Endothelial cell of umbilical vein (primary cell): ENCODE results near the gene LRRC37A3. TPM values are rescaled to one million over a fixed set of nuclear protein-coding genes. Genes with fewer than 3 reads are reported as not detected.
"Not testable (repeated sequence)": the region's sequence is repeated elsewhere in the genome, so short reads cannot be mapped to it uniquely, and the experiment has no call there.

Experiments used
- BruUV-seq: library from RNA; stranded (reverse); fragments of 400-500 nt; replicated peaks from 2 replicates; lab custom pipeline; 2021; lab: Mats Ljungman, UMichigan
- CTCF ChIA-PET: fragments of 300-600, 350-600 bp; sonication (Branson Sonifier 250); formaldehyde crosslinking; loops from one replicate; lab custom pipeline; 2021; ENCODE audit warnings: antibody characterized with exemption, inconsistent platforms; lab: Charles Lee
- POLR2A ChIA-PET: fragments of 300-600, 350-600 bp; sonication (Branson Sonifier 250); formaldehyde crosslinking; loops from one replicate; lab custom pipeline; 2021; ENCODE audit warnings: antibody characterized with exemption, inconsistent platforms; lab: Charles Lee
- DNase-seq: peaks from one replicate; pipeline ENCODE4 v3.0.0-alpha.2; 2011; ENCODE audit warnings: low read depth, low spot score
- FAIRE-seq: peaks from 2 replicates; lab custom pipeline; 2011; peaks lifted over from hg19 to GRCh38; lab: Jason Lieb, UNC
- H2AFZ ChIP-seq: 2 replicates; pipeline ENCODE4 v1.6.0; 2012; ENCODE audit warnings: low read depth, low read length, control low read depth, inconsistent platforms
- H3K27ac ChIP-seq: 2 replicates; pipeline ENCODE4 v1.5.1; 2011; ENCODE audit warnings: low read depth, mild to moderate bottlenecking, control low read depth, low read length, moderate library complexity; ENCODE audit not compliant: insufficient read depth
- H3K27me3 ChIP-seq, 2 experiments: 2 replicates each; pipeline versions ENCODE4 v1.6.0 to v1.6.1; 2011; ENCODE audit warnings: low read length in 2 of 2, mixed read lengths in 1 of 2; ENCODE audit not compliant: control insufficient read depth in 2 of 2, insufficient read depth in 2 of 2
- H3K36me3 ChIP-seq, 2 experiments: 2 replicates in 1 of 2; 3 replicates in 1 of 2; pipeline ENCODE4 v1.5.1; 2011; ENCODE audit warnings: low read length in 2 of 2, mild to moderate bottlenecking in 1 of 2, moderate library complexity in 1 of 2; ENCODE audit not compliant: control insufficient read depth in 2 of 2, insufficient read depth in 2 of 2; ENCODE audit errors: extremely low read depth in 1 of 2
- H3K4me1 ChIP-seq: 3 replicates; pipeline ENCODE4 v1.5.1; 2011; ENCODE audit warnings: mild to moderate bottlenecking, low read length; ENCODE audit not compliant: control insufficient read depth, insufficient read depth; ENCODE audit errors: extremely low read depth
- H3K4me2 ChIP-seq: 2 replicates; pipeline ENCODE4 v1.6.1; 2011; ENCODE audit warnings: low read length, control low read depth, mixed read lengths; ENCODE audit not compliant: insufficient read depth
- H3K4me3 ChIP-seq, 3 experiments: fragments of 200-600 bp in 1 of 3; sonication (generic), shearing (Covaris generic) in 1 of 3; replicated peaks in 1 of 3; 2 replicates each; pipeline ENCODE4 v1.5.1; 2011 to 2016; ENCODE audit warnings: control low read depth in 3 of 3, low read length in 3 of 3, mild to moderate bottlenecking in 2 of 3, inconsistent platforms in 1 of 3, low read depth in 1 of 3, moderate library complexity in 1 of 3; ENCODE audit not compliant: insufficient read depth in 1 of 3
- H3K79me2 ChIP-seq: 2 replicates; pipeline ENCODE4 v1.6.0; 2012; ENCODE audit warnings: low read length, inconsistent platforms; ENCODE audit not compliant: control insufficient read depth, insufficient read depth
- H3K9ac ChIP-seq: replicated peaks from 2 replicates; pipeline ENCODE3; 2011; ENCODE audit warnings: low read length, control low read depth; ENCODE audit not compliant: insufficient read depth; ENCODE audit errors: extremely low read depth
- H3K9me1 ChIP-seq: replicated peaks from 3 replicates; pipeline ENCODE4 v1.6.0; 2011; ENCODE audit warnings: mild to moderate bottlenecking, low read length; ENCODE audit not compliant: control insufficient read depth, insufficient read depth; ENCODE audit errors: extremely low read depth
- H3K9me3 ChIP-seq: replicated peaks from 2 replicates; pipeline ENCODE4 v1.5.1; 2012; ENCODE audit warnings: low read length, inconsistent platforms; ENCODE audit not compliant: control insufficient read depth, insufficient read depth
- H4K20me1 ChIP-seq: replicated peaks from 2 replicates; pipeline ENCODE3; 2011; ENCODE audit warnings: mild to moderate bottlenecking, low read length; ENCODE audit not compliant: control insufficient read depth, insufficient read depth; ENCODE audit errors: extremely low read depth
- dilution Hi-C: fragments of 300-500 bp; cut with MboI; formaldehyde crosslinking; loops from one replicate; pipeline ENCODE4 v1.15.0; 2019; ENCODE audit warnings: low sequenced_read_pairs; ENCODE audit not compliant: extremely low pct_ligation_motif_present
- intact Hi-C: fragments of 100-400 bp; cut with micrococcal nuclease; formaldehyde crosslinking; loops from one replicate; pipeline ENCODE4 v1.10.0; 2022
- polyA plus RNA-seq, 4 experiments: library from polyadenylated mRNA; depleted of rRNA in 3 of 4; stranded (reverse) in 3 of 4; unstranded in 1 of 4; fragments of >200 nt; gene quantifications; 2 replicates each; pipeline versions ENCODE4 v1.2.1 to v1.2.3, GENCODE V29; 2011 to 2012; ENCODE audit warnings: missing spikeins in 1 of 4
- total RNA-seq: library from RNA; stranded (reverse); gene quantifications from 2 replicates; pipeline ENCODE4 v1.2.3, GENCODE V29; 2021
- TF ChIP-seq, protein P1 (sequence below), 2 donors: IDR thresholded peaks; 1 replicate in 1 of 2; 2 replicates in 1 of 2; pipeline ENCODE4 v1.5.1; 2011; ENCODE audit warnings: low read length in 2 of 2, mild to moderate bottlenecking in 2 of 2, moderate library complexity in 2 of 2, control low read depth in 1 of 2, inconsistent platforms in 1 of 2, low read depth in 1 of 2; ENCODE audit not compliant: insufficient read depth in 1 of 2; ENCODE audit errors: extremely low read depth in 1 of 2

LRRC37A3 gene
- total and polyA plus RNA-seq, 2 donors (not counting 3 experiments of a cell fraction or from before 2014, with no cell fraction given): 7.1 to 8.6 TPM

DNA sequence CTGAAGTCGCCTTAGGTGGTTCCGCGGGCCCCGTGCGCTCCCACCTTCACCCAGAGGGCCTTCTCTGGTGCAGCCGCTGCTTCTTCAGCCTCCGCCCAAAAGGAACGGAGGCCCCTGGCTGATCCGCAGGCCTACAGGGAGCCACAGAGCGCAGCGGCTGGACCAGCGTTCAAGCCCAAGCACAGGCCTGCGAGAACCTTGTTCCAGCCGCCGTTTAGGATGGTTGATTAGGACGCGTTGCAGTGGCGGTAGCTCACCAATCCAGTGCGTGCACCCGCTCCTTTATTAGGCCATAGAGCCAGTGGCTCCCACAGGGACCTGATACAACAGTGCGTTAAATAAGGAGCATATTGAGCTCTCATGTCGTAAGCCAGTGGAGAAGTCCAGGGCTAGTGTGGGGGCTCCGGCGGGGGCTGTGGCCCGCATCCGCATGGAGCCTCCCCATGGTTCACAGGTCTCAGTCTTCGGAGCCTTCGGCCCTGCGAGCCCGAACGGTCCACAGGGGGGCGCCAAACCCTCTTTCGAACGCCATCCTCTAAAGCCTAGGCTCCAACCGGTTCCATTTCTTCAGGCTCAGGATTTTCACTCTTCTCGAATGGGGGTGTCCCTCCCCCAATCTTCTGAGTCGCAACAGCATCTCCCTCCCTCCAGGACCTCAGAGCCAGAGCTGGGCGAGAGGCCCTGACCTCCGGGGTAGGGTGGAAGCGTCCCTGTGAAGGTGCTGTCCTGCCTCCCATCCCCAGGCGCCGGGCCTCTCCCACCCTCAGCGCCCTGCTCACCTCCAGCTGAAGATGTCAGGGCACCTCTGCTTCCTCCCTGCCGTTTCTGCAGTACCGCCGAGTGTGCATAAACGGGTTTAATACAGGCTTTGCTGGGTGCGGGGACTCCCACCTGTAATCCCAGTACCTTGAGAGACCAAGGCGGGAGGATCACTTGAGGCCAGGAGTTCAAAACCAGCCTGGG, 71.5 kb downstream of the LRRC37A3 start:
- dilution Hi-C loops, H3K79me2 ChIP-seq, BruUV-seq, H3K9ac ChIP-seq, H3K27me3 ChIP-seq, H3K27ac ChIP-seq, H3K9me3 ChIP-seq, H4K20me1 ChIP-seq, H3K36me3 ChIP-seq, H3K9me1 ChIP-seq, FAIRE-seq, CTCF ChIA-PET, H3K4me2 ChIP-seq, POLR2A ChIA-PET, H3K4me3 ChIP-seq, H3K4me1 ChIP-seq: not testable (repeated sequence)
- TF ChIP-seq, protein P1, sequence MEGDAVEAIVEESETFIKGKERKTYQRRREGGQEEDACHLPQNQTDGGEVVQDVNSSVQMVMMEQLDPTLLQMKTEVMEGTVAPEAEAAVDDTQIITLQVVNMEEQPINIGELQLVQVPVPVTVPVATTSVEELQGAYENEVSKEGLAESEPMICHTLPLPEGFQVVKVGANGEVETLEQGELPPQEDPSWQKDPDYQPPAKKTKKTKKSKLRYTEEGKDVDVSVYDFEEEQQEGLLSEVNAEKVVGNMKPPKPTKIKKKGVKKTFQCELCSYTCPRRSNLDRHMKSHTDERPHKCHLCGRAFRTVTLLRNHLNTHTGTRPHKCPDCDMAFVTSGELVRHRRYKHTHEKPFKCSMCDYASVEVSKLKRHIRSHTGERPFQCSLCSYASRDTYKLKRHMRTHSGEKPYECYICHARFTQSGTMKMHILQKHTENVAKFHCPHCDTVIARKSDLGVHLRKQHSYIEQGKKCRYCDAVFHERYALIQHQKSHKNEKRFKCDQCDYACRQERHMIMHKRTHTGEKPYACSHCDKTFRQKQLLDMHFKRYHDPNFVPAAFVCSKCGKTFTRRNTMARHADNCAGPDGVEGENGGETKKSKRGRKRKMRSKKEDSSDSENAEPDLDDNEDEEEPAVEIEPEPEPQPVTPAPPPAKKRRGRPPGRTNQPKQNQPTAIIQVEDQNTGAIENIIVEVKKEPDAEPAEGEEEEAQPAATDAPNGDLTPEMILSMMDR (IDR thresholded peaks at IDR 0.05; ENCODE audit: extremely low read depth in 1 of 2, insufficient read depth in 1 of 2, low read depth in 1 of 2, low read length in 2 of 2): peak; percentile 42 to 75
- DNase-seq: peak; percentile 46
- peak overlapping the region; percentile 70 for H2AFZ ChIP-seq
- intact Hi-C loops: loop anchor here (5.0 kb wide), 1 partner anchor 70 kb away; no protein-coding TSS in a partner anchor

DNA sequence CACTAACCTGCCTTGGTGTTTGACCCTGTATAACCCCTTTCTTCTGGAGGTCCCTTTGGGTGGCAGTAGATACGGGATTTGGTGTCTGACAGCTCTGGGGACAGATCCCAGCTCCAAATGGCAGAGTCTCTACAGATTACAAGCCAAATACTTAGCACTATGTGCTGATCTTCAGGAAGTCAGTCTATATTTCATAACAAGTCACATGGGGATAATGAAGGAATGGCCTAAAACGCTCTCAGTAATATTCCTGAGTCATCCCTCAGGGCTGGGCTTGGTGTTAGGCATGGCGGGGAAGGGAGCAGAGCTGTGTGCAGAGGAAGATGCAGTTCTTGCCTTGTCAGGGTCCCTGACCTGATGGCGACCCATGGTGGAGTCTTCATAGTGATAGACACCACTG, 72.4 kb downstream of the LRRC37A3 start:
- DNase-seq, H3K9me1 ChIP-seq, BruUV-seq, H4K20me1 ChIP-seq, H3K4me3 ChIP-seq, POLR2A ChIA-PET, H3K9me3 ChIP-seq, H3K4me2 ChIP-seq, H3K4me1 ChIP-seq, H3K9ac ChIP-seq, H2AFZ ChIP-seq, dilution Hi-C loops, CTCF ChIA-PET, H3K27me3 ChIP-seq, H3K36me3 ChIP-seq, FAIRE-seq, H3K27ac ChIP-seq, H3K79me2 ChIP-seq: not testable (repeated sequence)
- intact Hi-C loops: loop anchor here (5.0 kb wide), 1 partner anchor 70 kb away; no protein-coding TSS in a partner anchor

DNA sequence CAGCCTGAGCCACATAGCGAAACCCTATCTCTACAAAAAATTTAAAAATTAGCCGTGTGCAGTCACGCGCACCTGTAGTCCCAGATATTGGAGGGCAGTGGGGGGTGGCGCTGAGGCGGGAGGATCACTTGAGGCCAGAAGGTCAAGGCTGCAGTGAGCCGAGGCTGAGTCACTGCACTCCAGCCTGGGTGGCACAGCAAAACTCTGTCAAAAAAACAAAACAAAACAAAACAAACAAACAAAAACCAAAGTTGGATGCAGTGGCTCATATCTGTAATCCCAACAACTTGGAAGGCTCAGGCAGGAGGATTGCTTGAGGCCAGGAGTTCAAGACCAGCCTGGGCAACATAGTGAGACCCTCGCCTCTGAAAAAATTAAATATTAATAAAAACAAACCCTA, 75.4 kb downstream of the LRRC37A3 start:
- H3K9me1 ChIP-seq, H4K20me1 ChIP-seq, H3K4me1 ChIP-seq, CTCF ChIA-PET, BruUV-seq, H3K4me3 ChIP-seq, H3K4me2 ChIP-seq, H2AFZ ChIP-seq, DNase-seq, H3K9me3 ChIP-seq, H3K27ac ChIP-seq, H3K9ac ChIP-seq, dilution Hi-C loops, H3K36me3 ChIP-seq, H3K79me2 ChIP-seq, H3K27me3 ChIP-seq, POLR2A ChIA-PET, FAIRE-seq, intact Hi-C loops: not testable (repeated sequence)
